ENCODE measurements around the gene TMEM178B.
"Not testable (repeated sequence)": the region's sequence is repeated elsewhere in the genome, so short reads cannot be mapped to it uniquely, and the experiment has no call there.

Gene TMEM178B

GRCh38 chr7:141142058-141142457, 68.2 kb downstream of the TMEM178B start:
- no peak for DNase-seq (ENCODE audit: low read depth in 2 of 2)

- DNase-seq (ENCODE audit: low read depth in 2 of 2), result no peak
Observed at GRCh38 chr7:141144921-141145629, 71.2 kb downstream of the TMEM178B start.

- DNase-seq (ENCODE audit: low read depth in 2 of 2), result no peak
Observed at GRCh38 chr7:141145630-141145982, 71.7 kb downstream of the TMEM178B start.

GRCh38 chr7:141147482-141147881, 73.6 kb downstream of the TMEM178B start:
- no peak for DNase-seq (ENCODE audit: low read depth in 2 of 2)

GRCh38 chr7:141150465-141150864, 76.6 kb downstream of the TMEM178B start:
- DNase-seq (ENCODE audit: low read depth in 2 of 2), result no peak

GRCh38 chr7:141151746-141152145, 77.9 kb downstream of the TMEM178B start:
- no peak for DNase-seq (ENCODE audit: low read depth in 2 of 2)

GRCh38 chr7:141153231-141153630, 79.4 kb downstream of the TMEM178B start:
- no peak for DNase-seq (ENCODE audit: low read depth in 2 of 2)

GRCh38 chr7:141154131-141154732, 80.4 kb downstream of the TMEM178B start:
- no peak for DNase-seq (ENCODE audit: low read depth in 2 of 2)

- DNase-seq (ENCODE audit: low read depth in 2 of 2), result no peak
Observed at GRCh38 chr7:141156407-141156806, 82.5 kb downstream of the TMEM178B start.

- DNase-seq (ENCODE audit: low read depth in 2 of 2), result no peak
Observed at GRCh38 chr7:141157138-141157765, 83.4 kb downstream of the TMEM178B start.

- DNase-seq (ENCODE audit: low read depth in 2 of 2), result no peak
Observed at GRCh38 chr7:141158561-141158960, 84.7 kb downstream of the TMEM178B start.

GRCh38 chr7:141160246-141160860, 86.5 kb downstream of the TMEM178B start:
- DNase-seq (ENCODE audit: low read depth in 2 of 2), result no peak

GRCh38 chr7:141161550-141162535, 88.0 kb downstream of the TMEM178B start:
- DNase-seq (ENCODE audit: low read depth in 2 of 2), result no peak

- DNase-seq (ENCODE audit: low read depth in 2 of 2), result no peak
Observed at GRCh38 chr7:141165521-141165920, 91.7 kb downstream of the TMEM178B start.

GRCh38 chr7:141166926-141167325, 93.1 kb downstream of the TMEM178B start:
- DNase-seq (ENCODE audit: low read depth in 2 of 2), result no peak

GRCh38 chr7:141167381-141167964, 93.6 kb downstream of the TMEM178B start:
- DNase-seq (ENCODE audit: low read depth in 2 of 2), result no peak

GRCh38 chr7:141169157-141169556, 95.3 kb downstream of the TMEM178B start:
- DNase-seq (ENCODE audit: low read depth in 2 of 2), result not testable (repeated sequence)

- not testable (repeated sequence) for DNase-seq (ENCODE audit: low read depth in 2 of 2)
Observed at GRCh38 chr7:141175728-141176127, 101.9 kb downstream of the TMEM178B start.

- DNase-seq (ENCODE audit: low read depth in 2 of 2), result not testable (repeated sequence)
Observed at GRCh38 chr7:141177120-141177519, 103.3 kb downstream of the TMEM178B start.

GRCh38 chr7:141178486-141179135, 104.7 kb downstream of the TMEM178B start:
- no peak for DNase-seq (ENCODE audit: low read depth in 2 of 2)

GRCh38 chr7:141181812-141182211, 107.9 kb downstream of the TMEM178B start:
- DNase-seq (ENCODE audit: low read depth in 2 of 2), result no peak
